RCC 7860 (cell line): ENCODE measurements around the gene ONECUT2.

ENCODE experiments used
- DNase-seq: peaks from one replicate; pipeline ENCODE4 v3.0.0-alpha.2; 2015; ENCODE audit warnings: low spot score
- FAIRE-seq: peaks from 2 replicates; lab custom pipeline; 2012; peaks lifted over from hg19 to GRCh38; lab: Jason Lieb, UNC

ONECUT2 gene

DNA sequence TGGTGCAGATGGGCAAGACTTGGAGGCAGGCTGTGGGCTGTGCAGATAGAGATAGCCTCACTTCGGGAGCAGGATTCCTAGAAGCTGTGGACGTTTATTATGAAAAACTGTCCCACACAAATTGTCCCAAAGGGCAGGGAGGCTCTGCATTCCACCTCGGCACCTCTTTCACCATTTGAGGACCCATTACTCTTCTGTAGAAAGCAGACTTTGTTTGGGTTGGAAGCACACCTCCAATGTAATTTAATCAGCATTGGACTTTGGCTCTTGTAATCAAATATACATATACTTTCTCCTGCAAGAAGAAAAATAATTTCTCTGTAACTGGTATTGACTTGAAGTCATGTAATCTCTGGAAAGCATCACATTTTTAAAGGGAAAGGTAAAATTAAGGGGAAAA lies 8.5 kb downstream of the ONECUT2 start:
- DNase-seq (no peak), FAIRE-seq (no peak)

- DNase-seq (no peak), FAIRE-seq (no peak)
Measured at GRCh38 chr18:57444301-57444759, 9.2 kb downstream of the ONECUT2 start.

DNA sequence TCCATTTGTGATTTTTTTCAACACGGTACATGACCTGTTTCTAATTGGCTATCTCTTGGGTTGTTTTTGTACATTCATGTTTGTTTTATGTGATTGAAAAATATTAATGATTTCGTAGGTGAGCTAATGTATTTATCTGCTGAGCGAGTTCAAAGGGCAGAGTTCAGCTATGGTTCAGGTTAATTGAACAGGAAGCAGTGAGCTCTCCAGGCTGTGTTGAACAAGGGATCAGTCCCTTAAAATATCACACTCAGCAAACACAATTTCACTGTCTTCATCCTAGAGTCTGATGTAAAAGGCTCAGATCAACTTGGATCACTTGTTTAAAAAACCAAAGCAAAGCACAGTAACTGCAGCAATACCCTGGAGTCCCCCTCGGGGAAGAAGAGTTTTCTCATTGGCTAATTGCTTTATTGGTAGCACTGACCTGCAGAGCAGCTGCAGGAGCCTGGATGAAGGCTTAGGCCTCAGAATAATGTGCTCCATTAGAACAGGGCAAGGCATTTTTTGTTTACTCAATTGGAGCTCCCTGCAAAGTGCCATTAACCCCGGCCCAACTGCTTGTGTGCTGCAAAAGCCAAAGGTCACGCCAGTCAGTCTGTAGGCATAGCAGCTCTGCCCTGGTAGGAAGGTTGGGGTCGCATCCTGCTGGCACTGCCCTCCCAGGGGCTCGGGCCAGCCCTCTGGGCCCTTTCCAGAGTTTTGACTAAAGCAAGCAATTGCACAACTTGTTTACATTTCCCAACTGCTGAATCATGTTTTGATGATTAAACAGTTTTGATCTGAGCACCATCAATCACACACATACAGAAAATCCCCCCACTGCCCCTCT lies 10.5 kb downstream of the ONECUT2 start:
- DNase-seq (no peak), FAIRE-seq (no peak)

GRCh38 chr18:57446322-57446721 lies 11.1 kb downstream of the ONECUT2 start:
- DNase-seq (no peak), FAIRE-seq (no peak)

DNA sequence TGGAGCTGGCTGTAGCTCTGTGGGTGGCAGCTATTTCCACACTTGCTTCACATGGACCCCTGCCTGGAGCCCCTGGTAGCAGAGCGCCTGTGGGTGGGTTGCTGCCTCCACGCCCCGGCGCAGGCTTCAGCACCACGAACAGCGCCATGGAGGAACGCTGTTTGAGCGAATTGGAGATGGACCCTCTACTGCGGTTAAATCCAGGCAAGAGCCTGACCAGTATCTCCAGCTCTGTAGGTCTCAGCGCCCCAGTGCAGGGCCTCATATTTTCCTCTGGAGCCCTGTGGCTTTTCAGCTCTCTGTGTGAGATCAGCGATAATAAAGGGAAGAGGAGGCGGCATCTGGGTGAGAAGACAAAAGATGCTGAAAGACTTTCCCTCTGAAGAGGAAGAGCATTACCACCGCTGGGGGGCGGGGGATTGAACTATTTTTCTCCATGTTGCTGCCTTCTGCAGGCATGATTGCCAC lies 12.0 kb downstream of the ONECUT2 start:
- DNase-seq (no peak), FAIRE-seq (no peak)

DNA sequence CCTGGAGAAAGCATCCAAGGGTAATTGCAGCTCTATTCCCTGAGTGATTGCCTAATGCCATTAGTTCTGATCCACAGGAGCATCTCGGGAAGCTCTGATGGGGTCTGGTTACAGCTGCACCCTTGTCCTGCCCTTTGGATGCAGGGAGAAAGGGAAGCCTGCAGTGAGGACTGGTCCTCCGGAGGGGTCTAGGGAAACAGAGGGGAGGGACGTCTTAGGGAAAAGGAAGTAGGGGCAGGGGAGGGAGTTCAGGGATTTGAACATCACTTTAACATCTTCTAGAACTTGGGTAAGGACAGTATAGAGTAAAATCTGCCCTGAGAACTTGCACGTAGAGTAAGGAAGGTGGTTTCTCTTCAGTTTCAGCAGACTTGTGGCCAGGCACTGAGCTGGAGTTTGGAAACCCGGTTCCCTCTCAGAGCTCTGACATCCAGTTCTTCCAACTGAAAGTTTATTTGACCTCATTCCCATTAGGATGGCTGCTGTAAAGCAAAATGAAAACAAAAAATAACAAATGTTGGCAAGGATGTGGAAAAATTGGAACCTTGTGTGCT lies 20.5 kb downstream of the ONECUT2 start:
- no peak for FAIRE-seq

GRCh38 chr18:57461652-57462269 lies 26.6 kb downstream of the ONECUT2 start:
- DNase-seq (no peak), FAIRE-seq (no peak)

More for the DNA sequence above, 20.5 kb downstream of the ONECUT2 start:
- no peak for DNase-seq

- DNase-seq (no peak), FAIRE-seq (no peak)
Measured at GRCh38 chr18:57466307-57466706, 31.1 kb downstream of the ONECUT2 start.

DNA sequence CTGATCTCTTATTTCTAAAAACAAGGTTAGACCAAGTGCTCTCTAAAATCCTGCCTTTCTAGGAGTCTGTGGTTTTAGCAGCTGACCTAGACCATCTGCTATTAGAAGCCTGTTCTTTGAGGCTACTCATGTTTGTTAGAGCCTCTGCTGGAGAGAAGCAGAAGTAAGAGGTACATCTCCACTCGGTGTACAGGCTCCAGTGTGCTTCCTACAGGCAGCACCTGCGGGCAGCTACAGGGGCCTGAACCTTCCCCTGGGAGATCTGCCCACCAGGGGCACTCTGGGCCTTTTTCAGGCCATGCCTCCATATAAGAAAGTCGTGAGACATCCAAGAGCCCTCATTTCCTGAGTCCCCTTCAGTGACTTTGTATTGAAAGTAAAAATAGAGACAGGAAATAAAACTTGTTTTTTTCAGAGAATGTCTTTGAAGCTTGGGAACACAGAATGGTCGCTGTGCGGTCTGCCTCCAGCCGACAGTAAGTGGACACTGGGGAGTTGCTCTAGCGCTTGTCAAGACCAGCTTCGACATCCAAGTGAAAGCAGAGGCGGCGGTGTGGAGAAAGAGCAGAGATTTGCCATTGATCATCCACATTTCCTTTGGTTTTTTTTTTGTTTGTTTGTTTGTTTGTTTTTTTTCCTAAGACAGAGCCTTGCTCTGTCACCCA lies 31.7 kb downstream of the ONECUT2 start:
- DNase-seq, result no peak
- FAIRE-seq, result no peak

DNA sequence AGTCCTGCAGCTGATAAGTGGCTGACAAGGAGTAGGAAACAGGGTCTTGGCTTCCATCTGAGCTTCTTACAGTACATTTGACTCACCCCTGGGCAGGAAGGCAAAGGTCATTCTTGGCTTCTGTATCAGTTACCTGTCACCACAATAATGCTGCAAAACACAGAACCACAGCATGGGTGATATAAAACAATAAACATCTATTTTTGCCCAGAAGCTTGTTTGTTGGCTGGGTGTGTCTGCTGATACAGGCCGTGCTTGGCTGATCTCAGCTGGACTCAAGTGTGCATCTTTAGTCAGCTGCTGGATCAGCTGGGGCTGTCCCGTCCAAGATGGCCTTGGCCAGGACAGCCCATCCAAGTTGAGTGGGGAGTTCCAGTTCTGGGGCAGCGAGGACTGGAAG lies 34.7 kb downstream of the ONECUT2 start:
- no peak for DNase-seq
- no peak for FAIRE-seq

- DNase-seq, result no peak
- FAIRE-seq, result no peak
Measured at GRCh38 chr18:57475408-57475807, 40.2 kb downstream of the ONECUT2 start.

GRCh38 chr18:57475903-57476302 lies 40.7 kb downstream of the ONECUT2 start:
- FAIRE-seq (no peak), DNase-seq (no peak)

DNA sequence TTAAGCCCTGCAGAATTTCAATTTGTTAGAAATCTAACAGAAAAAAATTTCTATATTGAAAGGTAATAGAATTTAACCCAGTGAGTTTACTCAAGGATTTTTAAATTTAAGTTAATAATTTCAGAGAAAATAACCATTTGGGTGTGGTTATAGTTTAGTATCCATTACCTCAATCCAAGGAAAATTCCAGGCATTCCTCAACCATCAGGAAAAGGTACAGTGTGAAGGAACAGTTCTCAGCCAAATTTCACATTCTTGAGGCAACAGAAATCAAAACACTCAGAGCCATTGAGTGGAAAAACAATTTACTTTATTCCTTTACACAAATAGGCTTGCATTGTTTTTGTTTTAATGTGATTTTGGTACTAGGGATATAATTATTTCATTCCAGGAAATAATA lies 45.6 kb downstream of the ONECUT2 start:
- DNase-seq (no peak), FAIRE-seq (no peak)

- FAIRE-seq (no peak), DNase-seq (no peak)
Measured at GRCh38 chr18:57497372-57498294, 62.5 kb downstream of the ONECUT2 start.

DNA sequence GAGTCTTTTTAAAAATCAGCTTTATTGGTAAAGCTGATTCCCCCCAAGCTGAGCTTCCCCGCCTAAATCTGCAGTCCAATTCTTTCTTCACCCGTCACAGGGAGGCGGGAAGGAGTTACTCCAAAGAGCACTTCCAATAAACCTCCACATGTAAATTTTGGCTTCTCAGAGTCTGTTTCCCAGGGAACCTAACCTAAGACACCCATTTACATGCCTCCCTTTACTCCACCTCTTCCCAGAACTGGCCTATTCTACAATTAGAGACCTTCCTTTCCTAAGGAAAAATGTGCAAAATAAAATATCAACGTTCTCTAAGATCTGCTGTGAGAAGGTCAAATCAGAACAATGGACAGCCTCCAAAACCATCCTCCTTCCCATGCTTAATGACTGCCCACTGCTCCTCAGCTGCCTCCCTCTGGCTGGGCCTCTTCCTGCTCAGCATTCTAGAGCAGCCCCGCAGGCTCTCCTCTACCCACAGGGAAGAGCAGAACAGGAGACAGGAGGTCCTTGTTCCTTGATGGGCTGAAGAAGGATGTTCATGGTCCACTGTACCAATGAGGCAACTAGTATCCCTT lies 63.6 kb downstream of the ONECUT2 start:
- DNase-seq (no peak), FAIRE-seq (no peak)

DNA sequence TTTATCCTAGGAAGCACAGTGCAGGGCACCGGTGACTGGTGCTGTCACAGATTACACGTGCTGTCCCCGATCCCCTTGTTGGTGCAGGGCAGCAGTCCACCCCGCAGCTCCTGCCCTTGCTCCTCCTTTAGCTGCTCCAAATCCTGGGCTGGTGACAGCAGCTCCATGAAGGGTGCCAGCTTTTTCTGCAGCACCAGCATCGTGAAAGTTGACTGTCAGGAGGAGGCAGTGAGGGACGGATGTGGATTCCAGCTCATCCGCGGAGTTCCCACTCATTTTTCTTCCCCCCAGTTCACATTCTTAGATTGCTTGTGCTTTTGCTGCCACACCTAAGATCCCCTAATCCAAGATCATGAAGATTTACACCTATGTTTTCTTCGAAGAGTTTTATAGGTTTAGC lies 67.5 kb downstream of the ONECUT2 start:
- no peak for DNase-seq
- FAIRE-seq, result no peak

GRCh38 chr18:57505231-57505630 lies 70.1 kb downstream of the ONECUT2 start:
- no peak for DNase-seq
- no peak for FAIRE-seq

DNA sequence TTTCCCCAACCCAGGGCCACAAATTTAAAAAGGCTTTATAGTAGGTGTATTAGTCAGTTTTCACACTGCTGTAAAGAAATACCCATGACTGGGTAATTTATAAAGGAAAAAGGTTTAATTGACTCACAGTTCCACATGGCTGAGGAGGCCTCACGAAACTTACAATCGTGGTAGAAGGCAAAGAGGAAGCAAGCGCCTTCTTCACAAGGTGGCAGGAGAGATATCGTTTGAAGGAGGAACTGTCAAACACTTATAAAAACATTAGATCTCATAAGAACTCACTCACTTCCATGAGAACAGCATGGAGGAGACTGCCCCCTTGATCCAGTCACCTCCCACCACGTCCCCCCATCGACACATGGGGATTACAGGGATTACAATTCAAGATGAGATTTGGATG lies 80.9 kb downstream of the ONECUT2 start:
- FAIRE-seq, result no peak

DNA sequence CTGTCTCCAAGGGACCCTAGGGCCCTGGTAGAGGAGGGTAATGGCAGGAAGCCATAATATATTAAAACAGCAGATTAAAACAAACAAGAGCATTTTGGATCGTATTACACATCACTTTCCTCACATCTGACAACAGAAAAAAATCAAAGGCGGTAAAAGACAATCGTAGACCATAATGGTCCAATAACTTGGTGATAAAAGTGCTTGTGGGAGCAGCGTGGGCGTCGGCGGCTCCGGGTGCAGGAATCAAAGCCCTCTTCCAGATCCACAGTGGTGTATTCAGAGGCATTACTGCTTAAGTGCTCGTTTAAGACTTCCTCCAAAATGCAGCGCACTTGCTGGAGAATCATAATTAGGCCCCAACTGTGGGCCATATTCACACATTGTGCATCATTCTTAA lies 83.4 kb downstream of the ONECUT2 start:
- FAIRE-seq, result no peak

More for the DNA sequence above, 80.9 kb downstream of the ONECUT2 start:
- no peak for DNase-seq

More for the DNA sequence above, 83.4 kb downstream of the ONECUT2 start:
- no peak for DNase-seq
